Pons (tissue), 1 donor: ENCODE results near the gene RPTOR.
A peak's percentile ranks its signal among the peaks of the same experiment; 100 is the strongest.

Experiments
- DNase-seq: peaks from one replicate; pipeline ENCODE4 v3.0.0-alpha.2; 2016; ENCODE audit warnings: low spot score

Gene RPTOR

DNA sequence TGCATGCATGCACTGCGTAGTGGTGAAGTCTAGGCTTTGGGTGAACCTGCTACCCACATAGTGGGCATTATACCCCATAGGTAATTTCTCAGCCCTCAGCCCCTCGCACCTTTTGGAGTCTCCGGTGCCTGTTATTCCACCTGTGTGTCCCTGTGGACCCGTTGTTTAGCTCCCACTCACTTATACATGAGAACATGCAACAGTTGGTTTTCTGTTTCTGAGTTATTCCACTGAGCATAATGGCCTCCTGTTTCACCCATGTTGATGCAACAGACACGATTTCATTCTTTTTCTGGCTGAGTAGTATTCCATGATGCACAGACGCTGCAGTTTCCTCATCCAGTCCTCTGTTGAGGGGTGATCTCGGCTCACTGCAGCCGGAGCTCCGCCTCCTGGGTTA lies 305.5 kb downstream of the RPTOR start:
- no peak for DNase-seq

DNA sequence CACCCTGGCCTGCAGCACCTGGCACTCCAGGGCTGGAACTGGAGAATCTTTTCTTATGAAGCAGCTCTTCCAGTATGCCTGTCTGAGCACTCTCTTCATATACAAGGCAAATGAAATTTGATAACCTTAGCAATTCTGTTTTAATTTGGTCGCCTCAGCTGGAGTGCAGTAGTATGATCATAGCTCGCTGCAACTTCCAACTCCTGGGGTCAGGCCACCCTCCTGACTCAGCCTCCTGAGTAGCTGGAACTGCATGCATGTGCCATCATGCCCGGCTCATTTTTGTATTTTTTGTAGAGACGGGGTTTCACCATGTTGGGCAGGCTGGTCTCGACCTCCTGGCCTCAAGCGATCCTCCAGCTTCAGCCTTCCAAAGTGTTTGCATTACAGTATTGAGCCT lies 306.2 kb downstream of the RPTOR start:
- DNase-seq, result no peak

DNA sequence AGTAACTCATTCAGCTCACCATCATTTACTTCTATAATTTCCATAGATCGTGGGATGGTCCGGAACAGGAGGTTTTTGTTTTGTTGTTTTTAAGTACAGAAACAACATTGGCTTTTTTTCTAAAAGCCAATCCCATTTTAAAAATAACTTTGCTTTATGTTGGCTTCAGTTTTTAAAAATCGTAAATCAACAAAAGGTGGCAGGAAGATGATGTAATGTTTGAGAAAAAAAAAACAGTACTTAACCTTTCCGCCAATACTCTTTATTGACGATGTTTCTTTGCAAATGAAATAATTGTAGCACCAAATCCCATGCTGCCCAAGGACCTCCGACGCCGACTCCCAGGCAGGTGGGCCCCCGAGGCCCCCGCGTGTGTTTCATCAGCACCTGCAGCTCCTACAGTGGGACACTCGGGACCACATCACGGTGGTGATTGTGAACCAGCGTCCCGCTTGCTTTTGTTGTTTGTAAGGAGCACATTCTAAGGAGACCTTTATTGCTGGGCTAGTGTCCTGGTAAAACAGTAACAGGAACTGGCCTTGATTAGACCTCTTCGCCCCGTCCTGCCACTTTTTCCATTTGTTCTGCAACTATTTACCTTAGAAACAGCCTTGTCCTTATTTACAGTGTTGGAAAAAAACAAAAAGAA lies 306.8 kb downstream of the RPTOR start:
- DNase-seq, result no peak

DNA sequence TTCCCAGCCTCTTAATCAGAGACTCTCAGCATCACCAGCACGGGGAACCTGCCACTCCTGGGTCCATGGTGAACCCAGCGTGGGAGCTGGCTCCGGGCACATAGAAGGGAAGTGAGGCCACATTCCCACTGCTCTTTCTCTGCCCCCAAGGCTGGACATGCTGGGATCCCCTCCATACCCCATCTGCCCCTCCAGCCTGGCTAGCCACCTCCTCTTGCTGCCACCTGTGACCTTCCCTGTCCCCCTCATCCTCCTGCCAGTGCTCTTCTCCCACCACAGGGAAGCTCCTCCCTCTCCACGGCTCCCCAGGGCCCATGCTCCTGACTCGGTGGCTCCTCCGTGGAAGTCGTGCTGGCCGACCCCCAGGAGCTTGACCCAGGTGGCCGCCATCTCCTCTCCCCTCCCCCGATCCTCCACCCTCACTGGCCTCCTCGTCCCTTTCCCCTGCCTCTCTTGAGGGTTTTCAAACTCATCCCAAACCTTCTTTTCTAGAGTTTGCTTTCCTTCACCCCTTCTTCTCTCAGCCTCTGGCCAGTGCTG lies 307.9 kb downstream of the RPTOR start:
- DNase-seq, result no peak

DNA sequence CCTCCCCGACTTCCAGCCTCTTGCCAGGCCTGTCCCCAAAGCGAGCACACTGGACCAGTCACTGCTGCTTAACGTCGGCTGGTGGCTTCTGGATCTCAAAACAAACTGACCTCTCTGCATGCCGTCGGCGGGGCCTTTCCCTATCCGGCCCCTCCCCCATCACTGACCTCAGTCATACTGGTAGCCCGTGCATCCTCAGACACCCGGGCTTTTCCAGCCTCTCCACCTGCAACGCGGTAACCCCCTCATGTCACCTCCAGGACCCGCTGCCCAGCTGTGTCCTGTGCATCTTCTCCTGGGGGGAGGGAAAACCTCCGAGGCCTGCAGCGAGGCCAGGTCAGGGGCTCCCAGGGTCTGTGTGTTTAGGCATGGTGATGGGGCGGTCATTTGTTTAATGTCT lies 308.4 kb downstream of the RPTOR start:
- no peak for DNase-seq

DNA sequence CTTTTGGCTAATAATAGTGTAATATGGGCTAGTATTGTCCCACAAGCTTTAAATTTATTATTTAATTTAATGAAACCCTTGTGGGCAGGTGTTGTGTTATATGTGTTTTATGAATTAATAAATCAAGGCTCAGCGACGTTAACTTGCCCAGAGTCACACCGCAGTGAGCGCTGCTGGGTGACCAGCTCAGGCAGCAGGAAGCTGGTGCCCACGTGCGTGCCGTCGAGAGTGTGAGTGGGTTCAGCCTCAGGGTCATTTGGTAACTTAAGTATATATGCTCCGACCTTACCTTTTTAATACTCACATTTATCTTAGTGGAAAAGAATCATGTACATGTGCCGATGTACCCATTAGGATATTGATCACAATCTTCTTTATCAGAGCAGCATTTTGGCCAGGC lies 309.6 kb downstream of the RPTOR start:
- no peak for DNase-seq

DNA sequence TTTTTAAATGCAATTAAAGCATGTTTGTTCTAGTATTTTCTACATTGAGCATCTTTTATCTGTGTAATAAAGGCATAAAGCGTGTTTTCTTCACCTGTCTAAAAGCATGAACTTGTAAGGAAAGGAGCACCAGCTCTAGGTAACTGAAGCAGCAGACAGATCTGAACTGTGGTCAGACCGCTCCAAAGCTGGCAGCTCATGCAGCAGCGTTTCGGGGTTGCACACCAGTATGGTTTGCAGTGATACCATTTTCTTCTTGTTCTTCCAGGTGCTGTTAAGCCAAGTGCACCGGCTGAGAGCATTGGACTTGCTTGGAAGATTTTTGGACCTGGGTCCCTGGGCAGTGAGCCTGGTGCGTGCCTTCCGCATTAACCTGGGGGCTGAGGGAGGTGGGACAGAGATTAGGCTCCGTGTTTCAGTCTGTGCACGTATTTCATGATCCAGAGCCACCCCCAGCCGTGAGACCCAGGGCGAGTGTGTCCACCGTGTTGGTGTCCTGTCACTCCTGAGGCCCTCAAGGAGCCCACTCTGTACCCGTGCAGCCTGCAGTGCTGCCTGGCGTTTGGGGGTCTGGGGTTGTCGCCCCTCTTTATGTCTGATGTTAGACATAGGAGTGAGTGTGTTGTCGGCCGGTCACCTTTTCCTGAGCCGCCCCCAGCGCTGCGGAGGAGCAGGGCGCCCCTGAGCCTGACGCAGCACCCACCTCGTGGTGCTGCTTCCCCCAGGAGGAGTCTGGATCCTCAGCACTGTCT lies 310.7 kb downstream of the RPTOR start:
- DNase-seq, result no peak

DNA sequence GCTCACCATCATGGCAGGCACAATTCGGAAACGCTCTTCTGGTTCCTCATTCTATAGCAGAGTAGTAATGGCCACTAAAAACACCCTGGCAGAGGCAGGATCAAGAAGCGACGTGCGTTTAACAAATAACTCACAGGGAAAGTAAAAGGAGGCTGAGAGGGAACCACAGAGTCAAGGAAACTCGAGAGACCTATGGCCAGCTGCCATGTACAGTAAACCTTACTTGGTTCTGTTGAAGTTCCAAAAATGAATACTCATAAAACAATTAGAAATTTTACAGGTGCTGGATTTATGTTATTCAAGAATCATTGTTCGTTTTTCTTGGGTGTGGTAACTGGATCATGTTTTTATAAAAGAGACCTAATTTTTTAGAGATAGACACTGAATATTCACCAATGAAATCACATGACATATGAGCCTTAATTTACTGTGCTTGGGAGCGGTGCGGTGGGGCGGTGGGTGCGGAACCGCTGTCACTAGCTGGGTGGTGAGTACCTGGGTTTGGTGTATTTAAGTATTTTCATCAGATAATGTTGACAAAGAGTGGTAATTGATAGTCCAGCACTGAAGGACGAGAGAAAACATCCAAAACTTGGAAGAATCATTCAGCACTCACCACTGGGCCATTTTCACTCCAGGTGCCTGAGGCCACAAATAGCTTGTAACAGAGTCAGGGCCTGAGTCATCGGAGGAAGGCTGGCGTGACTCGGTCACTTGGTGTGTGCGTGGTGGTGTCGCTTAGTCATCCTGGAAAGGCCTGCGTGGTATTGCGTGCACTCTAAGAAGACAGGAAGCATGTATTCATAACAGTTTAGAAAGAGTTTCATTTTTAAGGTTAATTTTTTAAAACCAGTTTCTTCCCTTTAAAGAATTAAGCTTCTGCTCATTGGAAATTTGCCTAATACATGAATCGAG lies 311.6 kb downstream of the RPTOR start:
- no peak for DNase-seq

DNA sequence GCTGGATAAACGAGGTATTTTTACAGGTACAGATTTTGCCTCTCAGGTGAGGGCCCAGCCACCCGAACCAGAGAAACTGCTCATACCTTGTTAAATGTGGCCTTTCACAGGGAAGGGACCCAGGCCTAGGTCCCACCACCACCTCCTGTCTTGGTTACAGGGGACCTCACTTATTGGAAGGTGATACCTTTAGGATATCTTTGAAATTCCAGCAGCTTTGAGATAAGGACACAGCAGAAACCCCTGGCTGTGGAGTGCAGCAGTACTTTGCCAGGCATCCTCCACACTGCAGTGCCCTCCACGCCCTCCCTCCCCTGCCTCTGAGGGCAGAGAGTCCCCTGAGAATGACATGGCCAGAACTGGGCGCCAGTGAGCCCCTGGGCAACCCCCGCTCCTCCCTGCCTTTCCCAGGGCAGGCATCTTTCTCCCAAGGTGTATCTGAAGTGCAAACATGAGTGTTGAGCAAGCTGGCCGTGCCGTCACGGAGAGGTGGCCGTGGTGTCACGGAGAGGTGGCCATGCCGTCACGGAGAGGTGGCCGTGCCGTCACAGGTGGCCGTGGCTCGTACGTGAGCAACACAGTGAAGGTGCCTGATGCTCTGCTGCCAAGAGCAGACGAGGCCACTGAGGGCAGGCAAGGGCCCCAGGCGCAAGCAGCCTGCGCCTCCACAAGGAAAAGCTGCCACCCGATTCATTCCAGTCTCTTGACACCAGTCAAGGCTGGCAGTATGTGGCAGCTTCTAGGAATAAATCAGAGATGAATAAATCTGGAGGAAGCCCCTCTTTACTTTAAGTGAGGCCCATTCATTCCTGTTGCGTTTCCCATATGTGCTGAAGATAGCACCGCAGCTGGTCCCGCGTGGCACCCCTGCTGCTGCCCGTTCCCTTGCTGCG lies 312.5 kb downstream of the RPTOR start:
- DNase-seq, result no peak

DNA sequence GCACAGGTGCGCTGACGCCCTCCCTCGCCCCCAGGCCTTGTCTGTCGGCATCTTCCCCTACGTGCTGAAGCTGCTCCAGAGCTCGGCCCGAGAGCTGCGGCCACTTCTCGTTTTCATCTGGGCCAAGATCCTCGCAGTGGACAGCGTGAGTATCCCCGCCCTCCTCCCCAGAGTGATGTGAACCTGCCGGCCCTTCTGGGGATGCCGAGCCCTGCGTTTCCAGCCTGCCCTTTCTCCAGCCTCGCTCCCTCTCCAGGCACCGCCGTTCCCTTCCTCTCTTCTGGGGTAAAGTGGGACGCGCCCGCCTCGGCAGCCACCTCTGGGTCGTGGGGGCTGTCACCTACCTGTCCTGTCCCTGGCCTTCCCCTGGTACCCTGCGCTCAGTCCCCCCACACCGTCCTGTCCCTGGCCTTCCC lies 313.1 kb downstream of the RPTOR start:
- no peak for DNase-seq

DNA sequence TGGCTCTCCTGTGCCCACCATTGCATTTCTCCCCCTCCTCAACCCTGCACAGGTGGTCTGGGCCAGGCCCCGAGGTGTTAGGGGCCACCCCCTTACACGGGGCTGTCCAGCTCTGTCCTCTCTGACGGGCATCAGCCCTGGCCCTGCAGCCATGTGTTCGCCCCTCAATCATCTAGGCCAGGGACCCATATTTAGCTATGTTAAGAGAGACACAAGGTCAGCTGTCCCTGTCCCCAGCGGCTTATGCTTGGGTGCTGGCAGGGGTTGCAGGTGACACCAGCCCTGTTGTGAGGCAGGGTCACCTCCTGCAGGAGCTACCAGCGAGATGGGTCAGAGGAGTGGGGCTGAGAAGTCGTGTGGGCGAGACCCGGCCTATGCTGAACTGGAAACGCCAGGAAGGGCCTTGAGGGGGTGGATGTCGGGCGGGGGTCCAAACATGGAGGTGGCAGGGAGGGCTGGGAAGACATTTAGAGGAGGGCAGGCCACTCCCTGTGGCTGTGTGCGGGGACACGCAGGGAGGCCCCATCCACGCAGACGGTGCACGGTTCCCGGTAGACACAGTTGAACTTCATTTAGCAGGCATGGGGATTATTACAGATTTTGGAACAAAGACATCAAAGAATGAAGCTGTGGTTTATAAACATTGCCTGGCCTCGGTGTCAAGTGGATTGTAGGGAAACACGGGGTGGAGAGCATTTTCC lies 313.8 kb downstream of the RPTOR start:
- no peak for DNase-seq

DNA sequence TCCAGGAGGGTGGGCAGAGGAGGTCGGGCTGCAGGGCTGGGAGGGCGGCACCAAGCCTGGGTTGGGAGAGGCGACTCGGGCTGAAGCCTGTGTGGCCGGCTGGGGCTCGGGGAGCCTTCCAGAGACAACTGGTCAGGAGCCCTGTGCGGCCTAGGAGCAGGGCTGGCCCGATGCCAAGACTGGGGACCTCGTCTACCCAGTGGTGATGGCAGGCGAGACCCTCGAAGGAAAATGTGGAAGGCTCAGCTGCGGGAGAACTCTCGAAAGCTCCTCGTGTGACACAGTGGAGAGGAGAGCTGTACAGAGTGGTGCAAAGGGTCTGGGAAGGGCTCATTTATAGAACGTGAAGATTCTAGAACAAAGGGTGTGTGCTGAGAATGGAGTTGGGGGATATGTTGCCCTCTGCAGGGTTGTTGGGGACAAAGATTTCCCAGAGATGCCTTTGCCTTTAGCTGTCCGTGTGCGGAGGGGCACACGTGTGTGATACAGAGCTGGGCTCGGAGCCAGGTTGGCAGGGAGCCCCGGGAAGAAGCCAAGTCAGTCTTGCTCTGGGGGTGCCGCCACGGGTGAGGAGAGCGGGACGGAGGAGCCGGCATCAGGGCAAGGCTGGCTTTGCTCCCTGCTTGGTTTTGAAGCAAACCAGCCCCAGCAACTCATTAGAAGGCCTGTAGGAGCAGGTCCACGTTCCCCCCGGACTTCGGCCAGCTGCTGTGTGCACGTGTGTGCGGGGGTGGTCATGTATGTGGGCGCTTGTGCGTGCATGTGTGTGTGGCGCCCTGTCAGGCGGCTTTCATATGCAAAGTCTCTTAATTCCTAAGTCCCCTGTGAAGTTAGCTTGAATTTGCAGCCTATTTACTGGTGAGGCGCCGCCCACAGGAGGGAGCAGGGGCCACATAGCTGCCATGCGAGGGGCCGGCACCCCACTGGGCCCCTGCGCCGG lies 314.6 kb downstream of the RPTOR start:
- DNase-seq, result peak; percentile 60

DNA sequence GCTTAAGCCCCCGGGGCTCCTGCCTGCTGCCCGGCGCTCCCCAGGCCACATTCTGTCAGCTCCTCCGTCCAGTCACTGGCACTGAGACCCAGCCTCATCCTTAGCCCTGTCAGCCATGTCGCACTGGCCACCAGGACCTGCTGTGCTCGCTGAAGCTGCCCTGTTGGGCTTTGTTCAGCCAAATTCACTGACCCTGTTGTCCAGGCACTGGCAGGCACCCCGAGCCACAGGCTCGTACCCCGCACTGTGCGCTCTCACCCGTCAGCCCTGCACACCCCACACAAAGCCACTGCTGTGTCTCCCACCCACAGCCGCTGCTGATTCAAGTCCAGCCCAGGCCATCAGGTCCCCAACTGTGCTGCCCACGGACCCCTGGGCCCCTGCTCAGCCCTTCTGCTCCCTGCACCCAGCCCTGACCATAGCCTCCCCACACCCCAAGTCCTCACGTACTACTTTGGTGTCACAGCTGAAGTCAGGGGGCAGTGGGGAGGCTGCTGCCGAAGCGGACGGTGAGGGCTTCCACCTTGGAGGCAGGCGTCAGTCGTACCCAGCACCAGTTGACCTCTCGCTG lies 315.5 kb downstream of the RPTOR start:
- no peak for DNase-seq

DNA sequence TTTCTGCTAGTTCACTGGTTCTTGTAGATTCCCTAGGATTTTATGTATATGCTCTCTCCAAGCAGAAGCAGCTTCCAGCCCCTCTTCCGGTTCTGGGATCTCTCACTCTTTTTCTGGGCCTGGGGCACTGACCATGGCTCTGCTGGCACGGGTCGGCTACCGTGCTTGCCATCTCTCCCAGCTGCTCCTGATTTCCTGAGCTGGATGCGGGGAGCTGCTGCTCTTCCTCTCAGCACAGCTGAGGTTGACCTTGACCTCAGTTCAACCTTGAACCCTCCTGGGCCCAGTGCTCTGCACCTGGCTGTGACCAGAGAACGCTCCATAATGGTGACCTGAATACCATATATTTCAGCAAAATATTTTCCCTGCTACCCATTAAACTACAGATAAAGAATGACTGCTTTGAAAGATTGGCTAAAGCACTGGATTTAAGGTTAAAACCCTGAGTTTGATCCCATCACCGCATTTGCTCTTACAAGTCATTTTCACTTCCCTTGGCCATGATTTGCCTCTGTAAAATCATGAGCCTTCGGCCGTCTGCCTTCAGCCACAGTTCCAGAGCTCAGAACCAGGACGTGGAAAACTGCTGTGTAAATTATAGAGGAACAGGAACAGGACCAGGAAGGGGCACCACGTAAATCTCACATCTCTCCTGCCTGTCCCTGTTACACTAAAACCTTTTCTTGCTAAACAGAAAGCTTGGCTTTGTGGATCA lies 316.2 kb downstream of the RPTOR start:
- DNase-seq, result no peak

DNA sequence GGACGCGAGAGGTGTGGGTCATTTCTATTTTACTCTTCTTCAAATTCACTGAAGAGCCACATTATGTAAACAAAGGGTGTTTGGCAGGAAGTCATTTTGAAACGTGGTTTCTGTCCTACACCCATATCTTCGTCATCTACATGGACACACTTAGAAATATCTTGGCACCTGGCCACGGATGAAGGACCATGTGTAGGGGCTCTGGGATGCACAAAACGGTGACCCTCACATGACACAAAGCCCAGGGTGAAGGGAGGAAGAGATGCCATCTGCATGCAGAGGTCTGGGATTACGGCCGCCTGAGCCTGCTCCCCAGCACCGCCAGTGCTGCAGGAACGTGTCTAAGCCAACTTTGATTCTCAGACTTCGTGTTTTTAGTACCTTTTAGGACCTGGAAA lies 316.8 kb downstream of the RPTOR start:
- DNase-seq, result no peak

DNA sequence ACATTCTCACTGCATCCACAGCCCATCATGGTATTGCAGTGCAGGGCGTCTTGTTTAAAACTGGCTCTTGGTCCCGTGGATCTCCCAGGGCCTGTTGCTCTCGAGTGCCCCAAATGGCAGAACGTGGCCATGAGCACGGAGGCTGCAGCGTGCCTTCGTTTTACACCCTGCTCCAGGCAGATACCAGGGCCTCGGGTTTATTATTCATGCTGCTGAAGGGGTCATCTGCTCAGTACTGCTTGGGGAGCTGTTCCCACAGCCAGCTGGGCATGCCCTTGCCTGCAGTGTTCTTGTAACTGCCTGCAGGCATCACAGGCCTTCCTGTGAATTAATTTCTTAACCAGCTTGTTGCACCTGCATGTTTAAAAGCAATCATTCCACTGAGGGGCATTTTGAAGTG lies 317.3 kb downstream of the RPTOR start:
- peak; percentile 58 for DNase-seq

DNA sequence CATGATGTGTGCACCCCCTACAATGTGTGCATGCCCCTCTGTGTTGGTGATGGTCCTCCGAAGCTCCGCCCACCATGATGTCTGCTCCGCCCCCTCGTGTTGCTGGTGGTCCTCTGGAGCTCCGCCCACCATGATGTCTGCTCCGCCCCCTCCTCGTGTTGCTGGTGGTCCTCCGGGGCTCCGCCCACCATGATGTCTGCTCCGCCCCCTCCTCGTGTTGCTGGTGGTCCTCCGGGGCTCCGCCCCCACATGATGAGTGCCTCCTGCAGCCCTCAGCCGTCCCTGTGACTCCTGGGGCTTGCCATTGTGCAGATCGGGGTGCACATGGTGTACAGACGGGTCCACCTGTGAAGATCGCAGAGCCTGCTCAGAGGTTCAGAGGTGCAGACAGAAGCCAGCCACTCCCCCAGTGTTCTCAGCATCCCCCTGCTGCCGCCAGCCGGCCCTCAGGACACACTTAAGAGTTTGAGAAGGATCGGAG lies 317.9 kb downstream of the RPTOR start:
- DNase-seq, result no peak

DNA sequence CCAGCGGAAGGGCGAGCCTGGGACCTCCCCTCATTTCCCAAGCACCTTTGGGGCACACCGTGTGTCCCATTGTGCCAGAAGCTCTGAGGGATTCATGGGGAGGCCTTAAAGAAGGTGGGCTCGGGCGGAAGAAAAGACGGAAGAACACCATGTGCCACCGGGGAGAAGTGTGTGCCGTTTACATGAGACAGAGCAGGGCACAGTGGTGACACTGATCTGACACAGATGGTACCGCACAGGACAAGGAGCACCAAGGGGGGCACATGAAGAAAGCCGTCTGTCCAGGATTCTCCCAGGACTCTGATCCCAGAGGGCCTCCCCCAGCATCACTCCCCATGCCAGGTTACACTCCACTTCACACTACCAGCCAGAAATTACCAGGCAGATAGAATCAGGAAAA lies 318.3 kb downstream of the RPTOR start:
- DNase-seq, result no peak

DNA sequence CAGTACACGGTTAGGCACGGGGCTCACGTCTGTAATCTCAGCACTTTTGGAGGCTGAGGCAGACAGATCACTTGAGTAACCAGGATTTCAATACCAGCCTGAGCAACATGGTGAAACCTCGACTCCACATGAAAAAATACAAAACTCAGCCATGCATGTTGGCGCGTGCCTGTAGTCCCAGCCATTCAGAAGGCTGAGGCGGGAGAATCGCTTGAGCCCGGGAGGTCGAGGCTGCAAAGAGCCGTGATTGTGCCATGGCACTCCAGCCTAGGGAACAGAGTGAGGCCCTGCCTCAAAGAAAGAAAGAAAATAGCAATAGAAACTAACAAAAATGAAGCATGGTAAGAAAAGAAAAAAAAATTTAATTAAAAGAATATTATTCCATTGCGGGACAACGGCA lies 319.0 kb downstream of the RPTOR start:
- DNase-seq, result no peak
